ENCODE results near the gene GNLY.

GNLY gene

DNA sequence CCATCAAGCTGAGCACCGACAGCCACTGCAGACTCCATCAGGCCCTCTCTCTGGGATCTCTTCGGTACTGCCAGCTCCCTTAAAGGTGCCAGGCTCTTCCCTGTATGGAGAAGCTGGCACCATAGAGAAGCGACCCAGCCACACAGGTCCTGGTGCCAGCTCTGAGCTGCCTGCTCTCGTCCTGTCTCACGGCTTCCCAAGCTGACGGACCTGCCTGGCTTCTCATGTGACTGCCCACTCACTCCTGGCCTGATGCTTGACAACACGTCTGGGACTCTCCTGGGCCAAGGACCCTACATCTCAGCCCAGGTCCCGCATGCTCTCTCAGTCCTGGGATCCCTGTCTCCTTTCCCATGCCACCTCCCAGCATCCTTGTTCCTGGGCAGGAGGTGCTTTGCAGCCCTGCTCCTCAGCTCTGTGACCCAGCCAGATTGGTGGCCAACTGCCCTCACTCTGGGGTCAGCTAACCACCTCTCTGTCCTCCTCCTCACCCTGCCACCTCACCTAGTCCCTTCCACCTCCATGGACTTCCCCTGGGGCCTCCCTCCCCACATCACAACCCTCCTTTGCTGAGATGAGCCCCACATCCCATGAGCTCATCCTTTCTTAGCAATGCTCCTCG lies 47.2 kb downstream of the GNLY start:
- no peak for DNase-seq (ENCODE audit: low spot score)
- FAIRE-seq, result no peak

- DNase-seq (ENCODE audit: low spot score), result peak; percentile 99
- FAIRE-seq, result peak; percentile 92
Observed at GRCh38 chr2:85741833-85742455, 47.8 kb downstream of the GNLY start.

- DNase-seq (ENCODE audit: low spot score), result peak; percentile 90
- FAIRE-seq, result peak; percentile 93
Observed at GRCh38 chr2:85743304-85743978, 49.3 kb downstream of the GNLY start.

DNA sequence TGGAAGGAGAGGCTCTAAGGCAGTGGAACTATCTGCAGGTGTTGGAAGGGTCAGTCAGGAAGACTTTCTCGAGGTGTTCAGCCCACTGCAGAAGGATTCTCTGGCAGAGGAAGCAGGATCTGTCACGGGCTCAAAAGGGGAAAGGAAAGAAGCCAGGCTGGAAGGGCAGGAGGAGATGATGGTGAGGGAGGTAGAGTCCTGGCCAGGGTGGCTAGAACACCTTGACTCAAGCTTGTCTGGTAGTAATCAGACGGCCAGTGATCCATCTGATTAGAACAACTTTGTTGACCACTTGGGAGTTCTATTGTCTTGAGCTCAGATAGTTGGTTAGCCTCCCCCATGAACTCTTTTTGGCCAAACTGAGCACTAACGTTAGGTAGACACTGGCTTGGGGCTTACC lies 49.9 kb downstream of the GNLY start:
- FAIRE-seq, result no peak
- no peak for DNase-seq (ENCODE audit: low spot score)

GRCh38 chr2:85744741-85745601 lies 50.8 kb downstream of the GNLY start:
- DNase-seq (ENCODE audit: low spot score) (peak; percentile 40), FAIRE-seq (no peak)

- FAIRE-seq (no peak), DNase-seq (ENCODE audit: low spot score) (no peak)
Observed at GRCh38 chr2:85745619-85746018, 51.5 kb downstream of the GNLY start.

DNA sequence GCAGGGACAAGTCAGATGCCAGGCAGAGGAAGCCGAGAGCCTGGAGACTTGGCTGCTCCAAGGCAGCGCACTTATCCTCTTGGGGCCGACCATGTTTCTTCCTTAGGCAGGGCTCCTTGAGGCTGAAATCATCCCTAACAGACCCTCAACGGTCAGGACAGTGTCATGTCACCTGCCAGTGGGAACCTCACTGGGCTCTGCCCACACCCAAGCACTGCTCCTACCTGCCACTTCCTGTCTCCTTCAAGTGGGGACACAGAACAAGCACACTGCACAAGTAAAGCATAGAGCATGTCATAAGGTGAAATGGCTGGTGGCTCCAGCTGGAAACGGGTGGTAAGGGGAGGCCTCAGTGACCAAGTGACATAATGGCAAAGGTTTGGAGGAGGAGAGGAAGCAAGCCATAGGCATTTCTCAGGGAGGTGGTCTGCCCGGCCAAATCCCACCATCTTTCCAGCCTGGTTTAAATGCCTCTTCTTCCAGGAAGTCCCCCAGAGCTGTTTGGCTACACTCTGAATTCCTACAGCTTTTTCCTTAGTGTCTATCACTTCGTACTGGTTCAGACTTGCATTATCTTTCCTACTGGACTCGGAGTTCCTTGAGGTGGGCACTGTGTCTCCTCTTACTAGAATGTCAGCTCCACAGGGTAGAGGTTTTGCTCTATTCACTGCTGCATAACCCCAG lies 52.3 kb downstream of the GNLY start:
- FAIRE-seq (no peak), DNase-seq (ENCODE audit: low spot score) (no peak)

DNA sequence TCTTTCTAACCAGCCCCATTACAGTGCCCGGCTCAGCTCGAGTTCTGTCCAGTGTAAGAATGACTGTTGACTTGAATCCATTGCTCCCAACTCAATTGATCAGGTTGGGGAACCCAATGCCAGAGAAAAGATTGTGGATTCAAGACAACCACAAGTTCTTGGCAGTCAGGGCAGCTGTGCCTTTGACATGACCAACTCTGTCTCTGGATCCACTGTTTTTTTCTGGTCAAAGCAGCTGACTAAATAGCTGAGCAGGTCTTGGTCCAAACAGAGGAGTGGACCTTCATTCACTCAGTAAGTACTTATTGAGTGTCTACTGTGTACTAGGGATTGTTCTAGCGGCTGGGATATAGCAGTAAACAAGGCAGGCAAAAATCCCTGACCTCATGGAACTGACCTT lies 53.3 kb downstream of the GNLY start:
- FAIRE-seq, result no peak
- DNase-seq (ENCODE audit: low spot score), result no peak

GRCh38 chr2:85748039-85748734 lies 54.0 kb downstream of the GNLY start:
- DNase-seq (ENCODE audit: low spot score), result no peak
- FAIRE-seq, result no peak
